GM21717 (cell line): ENCODE measurements around the gene UBE3A.

Experiments
- ATAC-seq: cut with Tn5 transposase; IDR thresholded peaks from one replicate; pipeline ENCODE4 v1.9.1; 2021; ENCODE audit warnings: mild to moderate bottlenecking, moderate library complexity; ENCODE audit not compliant: unreplicated experiment

UBE3A gene

DNA sequence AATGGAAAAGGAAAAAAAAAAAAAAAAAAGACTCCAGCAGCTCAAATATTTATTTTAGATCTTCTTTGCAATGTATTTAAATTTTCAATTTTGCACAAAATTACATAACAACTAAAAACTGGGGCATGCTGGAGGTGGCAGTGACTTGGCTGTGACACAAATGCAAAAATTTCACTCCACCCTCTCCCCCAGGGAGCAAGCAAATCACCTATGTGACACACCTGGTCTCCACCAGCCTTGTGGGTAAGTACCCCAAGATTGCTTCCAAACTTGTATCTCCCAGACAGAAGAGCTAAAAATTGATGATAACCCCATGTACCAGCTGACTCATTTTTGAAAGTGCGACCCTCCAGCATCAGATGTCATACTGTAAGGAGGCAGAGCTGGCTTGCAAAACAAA is 32.0 kb downstream of the UBE3A start:
- ATAC-seq = no peak

DNA sequence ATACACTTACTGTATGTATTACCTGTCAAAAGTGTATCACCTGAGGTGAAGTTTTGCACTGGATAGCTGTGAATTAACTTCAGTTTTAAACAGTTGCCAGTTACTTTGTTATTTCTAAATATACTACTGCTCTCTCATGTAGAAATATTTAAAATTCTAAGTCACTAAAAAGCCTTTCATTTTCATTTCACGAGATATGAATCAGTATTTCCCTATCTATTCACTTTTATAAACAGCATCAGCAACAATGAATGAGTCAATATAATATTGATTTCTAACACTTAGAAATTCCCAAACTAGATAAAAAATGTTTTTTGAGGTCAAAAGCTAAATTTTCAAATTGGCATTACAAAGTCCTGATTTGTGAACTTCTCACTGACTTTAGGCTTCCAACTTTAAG is 32.6 kb downstream of the UBE3A start:
- ATAC-seq = no peak

DNA sequence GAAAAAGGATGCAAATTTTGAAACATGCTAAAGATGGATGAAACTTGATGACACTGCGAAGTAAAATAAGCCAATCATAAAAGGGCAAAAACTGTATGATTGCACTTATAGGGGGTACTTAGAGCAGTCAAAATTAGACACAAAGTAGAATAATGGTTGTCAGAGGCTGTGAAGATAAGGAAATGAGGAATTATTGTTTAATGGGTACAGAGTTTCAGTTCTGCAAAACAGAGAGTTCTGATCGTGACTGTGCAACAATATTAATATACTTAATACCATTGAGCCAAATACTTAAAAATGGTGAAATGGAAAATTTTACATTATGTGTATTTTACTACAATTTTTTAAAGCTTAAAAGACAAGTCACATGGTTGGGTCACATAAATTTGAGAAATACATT is 35.1 kb downstream of the UBE3A start:
- ATAC-seq = no peak

DNA sequence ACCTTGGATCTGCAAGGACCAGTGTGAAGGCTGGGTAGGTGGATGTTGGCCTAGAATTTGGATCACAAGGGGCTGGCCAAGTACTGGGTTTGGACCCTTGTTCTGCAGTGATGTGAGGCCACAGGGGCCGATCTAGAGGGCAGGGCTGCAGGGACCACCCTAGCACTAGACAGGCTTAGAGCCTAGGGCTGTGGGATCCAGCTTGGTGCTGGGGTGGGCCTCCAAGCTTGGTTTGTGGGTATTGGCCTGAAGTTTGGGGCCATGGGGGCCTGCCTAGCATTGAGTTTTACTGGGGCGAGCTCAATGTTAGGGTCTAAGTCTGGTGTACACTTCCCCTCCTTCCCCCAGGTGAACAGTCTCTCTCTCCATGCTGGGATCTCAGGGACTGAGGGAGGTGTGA is 36.5 kb downstream of the UBE3A start:
- ATAC-seq = no peak

DNA sequence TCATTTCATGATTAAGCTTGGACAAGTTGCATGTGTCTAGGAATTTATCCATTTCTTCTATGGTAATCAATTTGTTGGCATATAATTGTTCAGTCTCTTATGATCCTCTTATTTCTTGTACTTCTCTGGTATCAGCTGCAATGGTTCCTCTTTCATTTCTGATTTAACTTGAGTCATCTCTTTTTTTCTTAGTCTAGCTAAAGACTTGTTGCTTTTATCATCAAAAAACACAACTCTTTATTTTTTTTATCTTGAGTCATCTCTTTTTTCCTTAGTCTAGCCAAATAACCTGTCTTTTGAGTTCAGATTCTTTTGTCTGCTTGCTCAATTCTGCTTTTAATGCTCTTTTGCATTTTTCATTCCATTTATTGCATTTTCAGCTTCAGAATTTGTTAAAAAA is 37.3 kb downstream of the UBE3A start:
- no peak for ATAC-seq

DNA sequence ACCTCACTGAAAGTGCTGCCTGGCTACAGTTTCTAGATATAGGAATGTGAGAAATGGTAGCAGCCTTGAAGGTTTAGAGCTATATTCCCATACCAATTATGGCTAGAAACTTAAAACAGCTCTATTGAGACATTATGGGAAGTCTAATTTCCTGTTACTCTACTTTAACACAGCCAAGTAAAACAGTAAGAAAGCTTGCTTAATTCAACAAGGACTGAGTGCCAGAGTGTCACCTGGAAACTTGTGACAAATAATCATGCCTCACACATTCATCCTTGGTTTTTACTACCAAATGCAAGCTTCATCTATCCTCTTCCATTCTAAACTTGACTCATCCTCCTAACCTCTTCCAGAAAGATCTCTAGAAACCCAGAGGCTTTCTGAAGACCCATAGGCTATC is 41.7 kb downstream of the UBE3A start:
- ATAC-seq = no peak

DNA sequence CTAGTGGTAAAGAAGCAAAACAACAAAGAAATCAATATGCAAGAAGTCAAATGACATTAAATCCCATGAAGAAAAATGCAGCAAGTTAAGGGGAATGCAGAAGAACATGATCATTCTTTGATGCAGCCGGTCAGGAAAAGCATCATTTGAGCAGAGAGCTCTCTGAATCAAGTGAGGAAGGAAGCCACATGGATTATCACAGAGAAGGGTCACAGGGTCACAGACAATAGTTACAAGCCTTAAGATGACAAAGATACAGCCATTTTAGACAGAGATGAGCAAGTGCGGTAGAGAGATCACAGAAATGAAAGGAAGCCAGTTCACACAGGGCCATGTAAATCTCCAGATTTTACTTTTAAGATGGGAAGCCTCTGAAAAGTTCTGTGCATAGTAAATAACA is 43.9 kb downstream of the UBE3A start:
- ATAC-seq = no peak

DNA sequence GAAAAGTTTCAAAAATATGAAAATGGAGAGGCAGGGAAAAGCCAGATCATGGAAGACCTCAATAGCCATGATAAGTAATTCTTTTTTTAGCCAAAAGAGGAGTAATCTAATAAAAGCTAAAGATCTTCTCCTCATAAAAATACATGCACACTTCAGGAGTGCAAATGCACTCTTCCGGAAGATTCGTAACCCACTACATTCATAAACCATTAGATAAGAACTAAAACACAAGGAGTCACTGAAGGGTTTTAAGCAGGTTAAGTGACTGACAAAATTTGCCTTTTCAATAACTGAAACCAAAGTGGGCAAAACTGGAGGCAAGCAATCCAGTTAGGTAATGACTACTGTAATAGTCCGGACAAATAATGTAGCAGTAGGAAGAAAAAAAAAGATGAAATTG is 46.0 kb downstream of the UBE3A start:
- ATAC-seq = no peak

DNA sequence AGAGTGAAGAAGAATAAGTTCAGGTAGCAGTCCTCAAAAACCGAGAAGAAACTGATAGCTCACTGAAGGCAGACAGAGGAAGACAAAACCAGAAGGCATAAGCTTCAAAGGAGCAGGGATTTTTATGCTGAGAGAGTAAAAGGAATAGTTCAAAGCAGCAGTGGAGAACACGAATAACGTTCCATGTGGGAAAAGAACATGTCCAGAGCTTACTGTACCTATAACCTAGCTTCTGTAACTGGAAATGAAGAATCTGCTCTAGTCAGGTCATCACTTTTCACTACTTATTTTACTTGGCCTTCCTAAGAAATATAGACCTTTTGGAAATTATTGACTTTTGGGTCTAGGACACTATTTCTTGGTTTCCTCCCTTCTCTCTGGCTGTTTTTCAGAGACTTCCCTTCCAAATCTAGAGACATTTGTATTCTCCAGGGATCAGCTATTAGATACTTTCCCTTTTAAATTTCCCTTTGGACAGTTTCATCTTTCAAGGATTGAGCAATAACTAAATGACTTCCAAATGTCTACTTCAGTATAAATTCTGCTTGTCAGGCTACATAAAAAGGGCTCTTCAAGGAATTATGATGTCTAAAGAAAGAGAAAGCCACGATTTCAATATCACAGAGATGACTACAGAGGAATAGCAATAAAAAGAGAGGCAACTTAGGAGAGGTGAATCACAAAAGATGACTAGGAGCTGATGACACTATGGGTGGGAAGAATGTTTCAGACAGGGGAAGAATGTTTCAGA is 46.7 kb downstream of the UBE3A start:
- no peak for ATAC-seq

DNA sequence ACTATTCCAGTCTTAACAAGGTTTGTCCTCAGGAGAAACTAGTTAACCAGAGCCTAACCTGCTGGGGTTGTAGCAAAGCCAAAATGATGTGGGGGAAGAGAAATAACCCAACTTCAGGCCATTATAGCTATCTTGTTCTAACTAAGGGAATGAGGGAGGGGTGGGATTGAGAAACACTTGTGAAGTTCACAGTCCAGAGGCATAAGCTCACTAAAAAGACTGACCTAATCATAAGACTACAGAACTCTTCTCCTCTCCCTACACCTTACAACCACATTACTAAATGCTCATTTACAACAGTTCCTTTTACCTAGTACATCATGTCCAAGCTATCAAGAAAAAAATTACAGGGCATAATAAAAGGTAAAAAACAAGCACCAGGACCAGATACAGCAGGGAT is 52.8 kb downstream of the UBE3A start:
- ATAC-seq = no peak

DNA sequence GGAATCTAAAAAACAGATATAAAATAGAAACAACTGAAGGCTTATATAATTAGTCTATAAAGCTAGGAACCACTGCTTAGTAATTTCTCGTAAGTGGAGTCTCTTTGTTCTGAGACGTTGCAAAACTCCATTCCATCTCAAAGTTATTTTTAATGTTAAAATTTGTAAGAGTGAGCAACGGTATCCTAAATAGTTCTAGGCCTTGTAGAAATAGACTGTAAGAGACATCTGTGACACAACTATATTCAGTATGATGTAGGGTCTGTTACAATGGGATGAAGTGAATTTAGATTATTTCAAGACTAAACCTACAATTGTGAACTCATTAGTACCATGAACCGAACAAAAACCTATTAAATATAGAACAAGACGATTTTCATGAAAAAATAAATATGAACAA is 57.2 kb downstream of the UBE3A start:
- no peak for ATAC-seq

DNA sequence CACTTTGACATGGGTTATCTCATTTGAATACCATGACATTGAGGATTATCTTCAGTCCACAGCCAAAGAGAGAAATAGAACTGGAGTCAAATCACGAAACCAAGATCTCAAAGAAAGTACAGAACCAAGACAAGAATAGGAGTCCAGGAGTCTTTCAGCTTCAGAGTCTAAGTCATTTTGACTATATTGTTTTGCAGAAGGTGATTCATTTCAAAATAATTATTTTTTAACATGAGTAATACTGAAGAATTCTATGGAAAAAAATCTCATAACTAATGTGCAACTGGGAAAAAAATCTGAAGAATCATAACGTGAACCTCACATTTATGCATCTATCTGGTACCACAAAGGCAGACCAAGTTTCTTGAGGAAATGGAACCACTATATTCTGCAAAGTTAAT is 60.3 kb downstream of the UBE3A start:
- no peak for ATAC-seq

DNA sequence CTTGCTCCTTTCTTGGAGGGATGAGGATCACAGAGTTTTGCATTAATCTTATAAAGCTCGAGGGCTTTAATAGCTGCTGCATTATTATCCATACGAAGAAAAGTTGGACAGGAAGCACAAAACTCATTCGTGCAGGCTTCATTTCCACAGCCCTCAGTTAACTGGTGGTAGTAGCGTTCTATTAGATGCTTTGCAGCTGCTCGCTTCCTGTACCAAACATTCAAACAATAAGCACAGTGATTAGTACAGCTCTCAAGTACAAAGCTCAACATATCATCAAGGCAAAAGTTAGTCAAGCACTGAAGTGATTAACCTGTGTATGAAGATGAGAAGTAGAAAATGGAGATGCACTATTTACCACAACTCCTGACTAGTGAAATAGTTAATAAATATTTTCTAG is 63.3 kb downstream of the UBE3A start:
- no peak for ATAC-seq

DNA sequence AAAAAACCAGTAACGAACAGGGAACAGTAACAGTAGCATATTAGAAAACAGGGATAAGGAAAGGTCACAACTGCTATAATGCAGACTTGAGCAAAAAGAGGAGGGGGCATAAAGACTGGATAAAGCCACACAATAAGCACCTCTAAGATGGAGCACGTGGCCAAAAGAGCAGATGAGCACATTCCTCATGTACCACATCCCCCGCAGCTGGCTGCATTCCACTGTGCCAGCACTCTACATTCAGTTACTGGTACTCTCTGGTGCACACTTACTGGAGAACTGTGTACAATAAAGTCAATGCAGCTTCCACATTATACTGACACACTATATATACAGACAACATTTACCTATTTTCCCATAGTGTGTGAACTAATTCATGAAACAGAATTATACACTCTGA is 64.7 kb downstream of the UBE3A start:
- no peak for ATAC-seq

DNA sequence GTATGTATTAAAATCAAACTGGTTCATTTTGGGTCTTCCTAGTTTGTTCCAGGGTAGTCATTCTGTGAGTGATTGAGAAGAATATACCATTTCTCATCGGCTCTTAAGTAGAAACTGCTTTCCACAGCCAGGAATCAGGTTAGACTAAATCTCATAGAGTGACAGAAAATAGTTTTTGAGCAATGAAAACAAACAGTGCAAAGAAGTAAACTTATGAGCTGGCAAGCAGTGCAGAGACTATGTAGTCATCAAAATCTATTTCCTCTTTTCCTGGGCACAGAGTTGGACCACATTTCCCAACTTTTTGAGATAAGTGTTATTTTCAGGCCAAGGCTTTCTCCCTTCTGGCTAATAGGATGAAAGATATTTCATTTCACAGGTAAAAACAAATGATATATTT is 66.5 kb downstream of the UBE3A start:
- no peak for ATAC-seq

DNA sequence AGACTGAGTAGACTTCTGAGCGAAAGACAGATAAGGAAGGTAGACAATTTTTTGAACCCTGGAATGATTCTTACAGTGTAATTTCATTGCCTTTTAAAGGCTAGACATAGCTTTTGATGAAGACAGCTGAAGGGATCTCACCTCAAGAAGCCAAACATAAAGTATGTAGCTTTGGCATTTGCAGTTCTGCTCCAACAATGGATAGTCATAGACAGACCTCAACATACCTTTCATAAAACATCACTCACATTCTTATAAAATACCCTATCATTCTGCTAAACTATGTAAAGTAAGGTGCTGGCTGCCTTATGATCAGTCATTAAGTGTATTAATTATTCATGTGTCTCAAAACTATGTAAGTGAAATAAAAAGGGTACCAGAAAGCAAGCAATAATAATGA is 70.0 kb downstream of the UBE3A start:
- ATAC-seq = no peak

DNA sequence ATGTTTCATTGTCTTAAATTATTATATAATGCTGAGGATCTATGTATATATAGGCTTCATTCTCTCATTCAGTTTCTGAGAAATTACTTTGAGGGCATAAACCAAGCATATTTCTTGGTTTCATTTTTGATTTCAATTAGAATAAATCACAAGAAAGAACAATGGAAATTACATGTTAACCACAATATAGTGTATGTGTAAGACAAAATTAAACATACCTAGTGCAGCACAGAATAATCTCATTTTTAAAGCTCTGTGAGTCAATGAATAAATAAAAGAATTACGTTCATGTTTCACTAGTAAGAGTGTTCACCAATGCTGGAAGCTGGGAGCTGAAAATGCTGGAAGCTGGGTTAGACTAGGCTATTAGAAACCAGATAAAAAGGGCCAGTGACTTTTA is 72.8 kb downstream of the UBE3A start:
- no peak for ATAC-seq

DNA sequence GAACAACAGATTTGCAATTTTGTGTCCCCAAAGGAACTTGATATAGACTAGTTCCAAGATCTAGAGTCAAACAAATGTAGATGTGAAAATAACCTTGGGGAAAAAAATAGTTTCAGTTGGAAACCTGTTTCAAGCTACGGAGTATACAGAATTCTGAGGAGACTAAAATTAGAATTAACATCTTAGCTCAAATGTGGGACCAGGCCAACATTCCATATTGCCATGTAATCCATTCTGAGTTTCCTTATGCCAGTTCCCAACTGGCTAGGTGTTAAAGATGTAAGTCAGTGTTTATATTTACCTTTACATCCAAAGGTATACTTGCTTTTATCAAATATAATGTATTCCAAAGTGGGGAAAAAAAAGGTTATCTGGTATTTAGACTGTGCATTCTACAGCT is 76.3 kb downstream of the UBE3A start:
- no peak for ATAC-seq

DNA sequence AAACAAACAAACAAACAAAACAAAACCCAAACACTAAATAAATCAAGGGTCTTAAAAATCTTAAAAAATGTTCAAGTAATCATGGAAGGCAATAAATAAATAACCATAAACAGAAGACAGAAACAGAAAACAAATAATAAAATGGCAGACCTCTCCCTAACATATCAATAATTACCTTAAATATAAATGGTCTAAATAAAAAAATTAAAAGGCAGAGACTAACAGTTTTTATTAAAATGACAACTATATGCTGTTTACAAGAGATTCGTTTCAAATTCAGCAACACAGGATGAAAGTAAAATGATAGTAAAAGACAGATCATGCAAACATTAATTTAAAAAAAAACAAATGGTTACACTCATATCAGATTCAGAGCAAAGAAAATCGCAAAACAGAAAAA is 91.1 kb downstream of the UBE3A start:
- ATAC-seq = no peak

DNA sequence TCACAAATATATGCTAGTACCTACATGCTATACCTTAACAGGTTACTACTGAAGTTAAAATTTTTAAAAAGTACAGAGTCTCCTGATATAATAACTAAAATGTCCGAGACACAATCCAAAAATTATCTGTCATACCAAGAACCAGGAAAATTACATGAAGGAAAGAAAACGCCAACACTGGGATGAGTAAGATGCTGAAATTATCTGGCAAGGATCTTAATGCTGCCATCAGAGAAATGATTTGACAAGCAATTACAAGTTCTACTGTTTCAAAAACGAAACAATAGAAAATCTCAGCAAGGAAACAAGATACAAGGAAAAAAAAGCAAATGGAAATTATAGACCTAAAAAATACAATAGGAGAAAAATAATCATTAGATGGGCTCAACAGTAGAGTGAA is 92.5 kb downstream of the UBE3A start:
- ATAC-seq = no peak

DNA sequence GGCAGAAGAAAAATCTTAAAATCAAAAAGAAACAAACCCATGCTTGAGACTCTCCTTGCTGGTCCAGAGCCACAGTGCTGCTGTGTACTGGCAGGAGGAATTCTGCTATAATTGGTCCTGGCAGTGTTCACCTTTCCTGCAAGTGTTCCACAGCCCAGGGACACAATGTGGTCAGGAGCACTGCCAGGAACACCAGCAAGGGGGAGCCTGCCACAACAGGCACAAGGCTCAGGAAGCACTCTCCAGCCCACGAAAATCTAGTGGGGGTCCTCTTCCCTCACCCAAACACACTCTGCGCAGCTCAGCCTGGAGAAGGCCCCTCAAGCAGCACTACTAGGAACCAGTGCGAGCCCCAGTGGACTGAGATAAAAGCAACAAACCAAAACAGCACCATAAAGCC is 92.9 kb downstream of the UBE3A start:
- no peak for ATAC-seq

DNA sequence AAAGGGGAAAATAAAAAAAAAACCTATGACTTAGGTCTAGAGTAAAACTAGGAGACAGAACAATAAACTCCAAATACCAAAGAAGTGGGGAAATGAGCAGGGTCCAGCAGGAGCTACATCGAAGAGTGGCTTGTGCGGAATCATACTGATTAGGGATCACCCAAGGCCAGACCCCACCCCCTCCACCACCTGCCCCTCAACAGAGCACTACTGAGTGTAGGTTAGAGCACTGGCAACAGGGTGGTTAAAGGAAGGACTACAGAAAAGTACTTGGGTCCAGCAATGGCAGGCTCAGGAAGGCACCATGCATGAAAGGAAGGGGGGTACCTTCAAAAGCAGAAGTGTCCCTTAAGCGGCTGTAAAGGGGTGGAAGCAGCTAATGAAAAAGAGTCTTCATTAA is 96.2 kb downstream of the UBE3A start:
- no peak for ATAC-seq

DNA sequence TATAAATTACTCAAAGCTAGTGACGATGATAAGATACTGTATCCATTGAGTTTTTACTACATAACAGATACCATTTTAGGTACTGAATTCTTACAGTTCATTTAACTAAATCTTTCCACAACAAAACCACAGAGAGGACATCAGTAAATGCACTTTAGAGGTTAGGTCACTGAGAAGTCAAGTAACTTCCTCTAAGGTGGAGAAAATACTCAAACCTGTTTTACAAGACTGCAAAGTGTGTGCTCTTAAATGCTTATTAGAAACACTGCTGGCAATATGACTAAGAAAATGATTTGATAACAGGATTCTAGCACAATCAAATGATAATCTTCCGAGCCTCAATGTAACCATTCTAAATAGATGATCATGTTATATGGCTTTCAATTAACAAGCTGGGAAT is 99.4 kb downstream of the UBE3A start:
- no peak for ATAC-seq
